Measurements from ENCODE around the gene ARL6IP5.

DNA sequence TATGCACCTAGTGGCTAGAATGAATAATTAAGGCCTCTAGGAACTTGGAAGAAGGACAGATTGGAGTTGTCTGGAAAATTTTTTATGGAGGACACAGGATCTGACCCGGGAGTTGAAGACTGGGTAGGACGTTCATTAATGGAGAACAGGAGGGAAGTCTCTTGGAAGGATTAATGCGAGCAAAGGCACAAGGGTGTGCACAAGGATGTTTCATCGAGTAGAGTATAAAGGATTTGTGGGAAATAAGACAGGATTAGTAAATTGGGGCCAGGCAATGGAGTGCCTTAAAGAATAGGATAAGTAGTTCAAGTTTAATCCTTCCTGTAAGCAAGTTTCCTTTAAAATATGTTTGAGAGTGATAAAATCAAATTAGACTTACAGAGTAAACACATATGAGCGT lies 23.1 kb downstream of the ARL6IP5 start:
- TF ChIP-seq, protein P1, sequence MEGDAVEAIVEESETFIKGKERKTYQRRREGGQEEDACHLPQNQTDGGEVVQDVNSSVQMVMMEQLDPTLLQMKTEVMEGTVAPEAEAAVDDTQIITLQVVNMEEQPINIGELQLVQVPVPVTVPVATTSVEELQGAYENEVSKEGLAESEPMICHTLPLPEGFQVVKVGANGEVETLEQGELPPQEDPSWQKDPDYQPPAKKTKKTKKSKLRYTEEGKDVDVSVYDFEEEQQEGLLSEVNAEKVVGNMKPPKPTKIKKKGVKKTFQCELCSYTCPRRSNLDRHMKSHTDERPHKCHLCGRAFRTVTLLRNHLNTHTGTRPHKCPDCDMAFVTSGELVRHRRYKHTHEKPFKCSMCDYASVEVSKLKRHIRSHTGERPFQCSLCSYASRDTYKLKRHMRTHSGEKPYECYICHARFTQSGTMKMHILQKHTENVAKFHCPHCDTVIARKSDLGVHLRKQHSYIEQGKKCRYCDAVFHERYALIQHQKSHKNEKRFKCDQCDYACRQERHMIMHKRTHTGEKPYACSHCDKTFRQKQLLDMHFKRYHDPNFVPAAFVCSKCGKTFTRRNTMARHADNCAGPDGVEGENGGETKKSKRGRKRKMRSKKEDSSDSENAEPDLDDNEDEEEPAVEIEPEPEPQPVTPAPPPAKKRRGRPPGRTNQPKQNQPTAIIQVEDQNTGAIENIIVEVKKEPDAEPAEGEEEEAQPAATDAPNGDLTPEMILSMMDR (conservative IDR thresholded peaks at IDR 0.05): no peak
- TF ChIP-seq ZFX (IDR thresholded peaks at IDR 0.05): no peak
